Smooth muscle cell (in vitro differentiated cells): ENCODE results near the gene FPR1. TPM values are rescaled to one million over a fixed set of nuclear protein-coding genes. Genes with fewer than 3 reads are reported as not detected.

Source experiments
- DNase-seq: peaks from one replicate; lab custom pipeline; 2025; ENCODE audit not compliant: unreplicated experiment; lab: John Stamatoyannopoulos, UW
- H2AFZ ChIP-seq: fragments of 200-600 bp; sonication (generic); 2 replicates; pipeline ENCODE4 v1.6.0; 2016; ENCODE audit warnings: antibody characterized with exemption, low read depth, mild to moderate bottlenecking
- H3F3A ChIP-seq: fragments of 200-600 bp; sonication (generic); 2 replicates; pipeline ENCODE4 v1.6.0; 2017; ENCODE audit warnings: antibody characterized with exemption, low read depth
- H3K27ac ChIP-seq: fragments of 200-600 bp; sonication (generic); 2 replicates; pipeline ENCODE4 v1.5.1; 2016; ENCODE audit warnings: low read depth, mild to moderate bottlenecking
- H3K27me3 ChIP-seq: fragments of 200-600 bp; sonication (generic); 2 replicates; pipeline ENCODE4 v1.6.1; 2016; ENCODE audit warnings: low read depth, mild to moderate bottlenecking
- H3K36me3 ChIP-seq: fragments of 200-600 bp; sonication (generic); 2 replicates; pipeline ENCODE4 v1.5.1; 2016; ENCODE audit warnings: low read depth
- H3K4me1 ChIP-seq: fragments of 200-600 bp; sonication (generic); 2 replicates; pipeline ENCODE4 v1.5.1; 2016; ENCODE audit warnings: low read depth
- H3K4me2 ChIP-seq: fragments of 200-600 bp; sonication (generic); 2 replicates; pipeline ENCODE4 v1.6.0; 2016; ENCODE audit warnings: mild to moderate bottlenecking
- H3K4me3 ChIP-seq: fragments of 200-600 bp; sonication (generic); 2 replicates; pipeline ENCODE4 v1.5.1; 2016; ENCODE audit warnings: mild to moderate bottlenecking
- H3K79me2 ChIP-seq: fragments of 200-600 bp; sonication (generic); 2 replicates; pipeline ENCODE4 v1.6.0; 2016; ENCODE audit warnings: low read depth, mild to moderate bottlenecking
- H3K9ac ChIP-seq: fragments of 200-600 bp; sonication (generic); 2 replicates; pipeline ENCODE4 v1.6.0; 2016; ENCODE audit warnings: low read depth
- H3K9me3 ChIP-seq: fragments of 200-600 bp; sonication (generic); replicated peaks from 2 replicates; pipeline ENCODE4 v1.5.1; 2016; ENCODE audit warnings: low read depth
- H4K20me1 ChIP-seq: fragments of 200-600 bp; sonication (generic); 2 replicates; pipeline ENCODE4 v1.6.0; 2016; ENCODE audit warnings: low read depth
- CTCF ChIP-seq: fragments of 200-600 bp; sonication (generic); IDR thresholded peaks from 2 replicates; pipeline ENCODE4 v1.5.1; 2017; ENCODE audit warnings: borderline replicate concordance, mild to moderate bottlenecking, antibody characterized with exemption; ENCODE audit not compliant: insufficient read depth, poor library complexity, severe bottlenecking
- WGBS: methylation state at CpG from one replicate; pipeline ENCODE4 v1.1.7; 2016; ENCODE audit warnings: low lambda C conversion rate; 5-methylcytosine and 5-hydroxymethylcytosine counted together
- polyA plus RNA-seq: library from polyadenylated mRNA; unstranded; fragments of >200 nt; fragmentation: Nextera tagmentation; extraction: Ambion mirVana; gene quantifications from 2 replicates; pipeline ENCODE4 v1.2.1, GENCODE V29; 2016
- total RNA-seq: library from RNA; depleted of rRNA; stranded (reverse); fragments of >200 nt; gene quantifications from 2 replicates; pipeline ENCODE4 v1.2.3, GENCODE V29; 2014

The FPR1 gene
- total and polyA plus RNA-seq, 2 experiments from 2014 or later: not detected

- Histone ChIP-seq H3K27me3 (no peaks in the 10 kb centered on the region), H4K20me1 (no peaks in the 10 kb centered on the region), H3K9ac (no peak overlapping the region), H3K36me3 (no peaks in the 10 kb centered on the region), H3K4me2 (no peak overlapping the region), H2AFZ (no peak overlapping the region), H3K4me3 (no peak overlapping the region), H3K27ac (no peak overlapping the region), H3K79me2 (no peaks in the 10 kb centered on the region), H3K9me3 (no peaks in the 10 kb centered on the region), H3F3A (no peaks in the 10 kb centered on the region), H3K4me1 (no peaks in the 10 kb centered on the region)
- no peak for TF ChIP-seq CTCF
- DNase-seq: no peak
- 61% methylated on average over 3 of the region's 3 CpGs for WGBS
Measured at GRCh38 chr19:51781999-51782398, 30.3 kb upstream of the FPR1 start.

- Histone ChIP-seq H4K20me1 (no peaks in the 10 kb centered on the region), H3K27ac (no peak overlapping the region), H3K9ac (no peak overlapping the region), H3K4me2 (no peak overlapping the region), H3K4me3 (no peak overlapping the region), H3K9me3 (no peaks in the 10 kb centered on the region), H2AFZ (no peak overlapping the region), H3K36me3 (no peaks in the 10 kb centered on the region), H3K27me3 (no peaks in the 10 kb centered on the region), H3K4me1 (no peaks in the 10 kb centered on the region), H3F3A (no peaks in the 10 kb centered on the region), H3K79me2 (no peaks in the 10 kb centered on the region)
- no peak for DNase-seq
- TF ChIP-seq CTCF: no peak
- WGBS: 58% methylated on average over 2 of the region's 2 CpGs
Measured at GRCh38 chr19:51780270-51780669, 28.6 kb upstream of the FPR1 start.

GRCh38 chr19:51779703-51780102 lies 28.0 kb upstream of the FPR1 start:
- no peaks in the 10 kb centered on the region for H3K27me3 ChIP-seq
- TF ChIP-seq CTCF: no peak
- 57% methylated on average over 2 of the region's 2 CpGs for WGBS
- no peak overlapping the region for H3K4me3 ChIP-seq
- H3K9me3 ChIP-seq: no peaks in the 10 kb centered on the region
- H3K9ac ChIP-seq: no peak overlapping the region
- H2AFZ ChIP-seq: no peak overlapping the region
- no peaks in the 10 kb centered on the region for H3K36me3 ChIP-seq
- DNase-seq: no peak
- H3K79me2 ChIP-seq: no peaks in the 10 kb centered on the region
- H3F3A ChIP-seq: no peaks in the 10 kb centered on the region
- no peaks in the 10 kb centered on the region for H4K20me1 ChIP-seq
- H3K4me1 ChIP-seq: no peaks in the 10 kb centered on the region
- H3K27ac ChIP-seq: no peak overlapping the region
- H3K4me2 ChIP-seq: no peak overlapping the region

- H4K20me1 ChIP-seq: no peaks in the 10 kb centered on the region
- H3K27ac ChIP-seq: no peak overlapping the region
- no peak for TF ChIP-seq CTCF
- H3K9me3 ChIP-seq: no peaks in the 10 kb centered on the region
- DNase-seq: no peak
- WGBS: 78% methylated on average over 1 of the region's 1 CpG
- no peak overlapping the region for H2AFZ ChIP-seq
- no peak overlapping the region for H3K9ac ChIP-seq
- no peaks in the 10 kb centered on the region for H3F3A ChIP-seq
- H3K4me1 ChIP-seq: no peaks in the 10 kb centered on the region
- H3K79me2 ChIP-seq: no peaks in the 10 kb centered on the region
- no peak overlapping the region for H3K4me2 ChIP-seq
- no peak overlapping the region for H3K4me3 ChIP-seq
- H3K36me3 ChIP-seq: no peaks in the 10 kb centered on the region
- no peaks in the 10 kb centered on the region for H3K27me3 ChIP-seq
Measured at GRCh38 chr19:51779181-51779580, 27.5 kb upstream of the FPR1 start.
